ENCODE results near the gene TMED10. TPM values are rescaled to one million over a fixed set of nuclear protein-coding genes. Genes with fewer than 3 reads are reported as not detected.

TMED10 gene
- total and polyA plus RNA-seq, 2 donors (not counting 3 experiments of a cell fraction or from before 2014, with no cell fraction given): 338 to 342 TPM

- peak overlapping the region; percentile 56 for H2AFZ ChIP-seq (ENCODE audit: low read depth, low read length)
- peak overlapping the region; percentile 13 for H3K9ac ChIP-seq (replicated peaks; ENCODE audit: extremely low read depth, insufficient read depth, low read length)
- H3K27me3 ChIP-seq (ENCODE audit: control insufficient read depth in 2 of 2, insufficient read depth in 2 of 2, low read length in 2 of 2): no peaks in the 10 kb centered on the region
- peak overlapping the region; percentile 74 for H3K27ac ChIP-seq (ENCODE audit: insufficient read depth, low read depth, low read length)
- no peaks in the 10 kb centered on the region for H3K9me3 ChIP-seq (replicated peaks; ENCODE audit: control insufficient read depth, insufficient read depth, low read length)
- no peak for TF ChIP-seq FOS (IDR thresholded peaks at IDR 0.05; ENCODE audit: borderline replicate concordance, insufficient read depth, low read length)
- dilution Hi-C loops (cut with MboI; ENCODE audit: extremely low pct_ligation_motif_present, low sequenced_read_pairs): no loop called here
- no peak overlapping the region for H3K4me3 ChIP-seq (replicated peaks in 1 of 3; ENCODE audit: insufficient read depth in 1 of 3, low read depth in 1 of 3, low read length in 3 of 3)
- BruUV-seq (replicated peaks): no TSS peak
- H3K4me2 ChIP-seq (ENCODE audit: insufficient read depth, low read length): peak overlapping the region; percentile 59
- intact Hi-C loops (cut with micrococcal nuclease): no loop called here
- FAIRE-seq (no peak), DNase-seq (ENCODE audit: low read depth, low spot score) (no peak)
- POLR2A ChIA-PET: no interaction called here
- no peaks in the 10 kb centered on the region for H3K79me2 ChIP-seq (ENCODE audit: control insufficient read depth, insufficient read depth, low read length)
- CTCF ChIA-PET: interaction anchor here (1.0 to 1.2 kb wide), 3 partner anchors 8 to 53 kb away, joined by 3 to 6 read pairs (median 4); no protein-coding TSS in a partner anchor
- no peaks in the 10 kb centered on the region for H3K9me1 ChIP-seq (replicated peaks; ENCODE audit: control insufficient read depth, extremely low read depth, insufficient read depth, low read length)
- no peaks in the 10 kb centered on the region for H3K36me3 ChIP-seq (ENCODE audit: control insufficient read depth in 2 of 2, extremely low read depth in 1 of 2, insufficient read depth in 2 of 2, low read length in 2 of 2)
- peaks cover 15% of the 10 kb centered on the region for H3K4me1 ChIP-seq (ENCODE audit: control insufficient read depth, extremely low read depth, insufficient read depth, low read length)
- no peaks in the 10 kb centered on the region for H4K20me1 ChIP-seq (replicated peaks; ENCODE audit: control insufficient read depth, extremely low read depth, insufficient read depth, low read length)
Observed at GRCh38 chr14:75206190-75206589, 29.8 kb upstream of the TMED10 start.

GRCh38 chr14:75205591-75205990 is 29.2 kb upstream of the TMED10 start:
- H3K36me3 ChIP-seq (ENCODE audit: control insufficient read depth in 2 of 2, extremely low read depth in 1 of 2, insufficient read depth in 2 of 2, low read length in 2 of 2): no peaks in the 10 kb centered on the region
- no peak overlapping the region for H3K4me3 ChIP-seq (replicated peaks in 1 of 3; ENCODE audit: insufficient read depth in 1 of 3, low read depth in 1 of 3, low read length in 3 of 3)
- intact Hi-C loops (cut with micrococcal nuclease): loop anchor here (1.0 to 2.0 kb wide), 4 partner anchors 17 to 53 kb away; partner anchors contain the start of gene TMED10
- no peaks in the 10 kb centered on the region for H3K79me2 ChIP-seq (ENCODE audit: control insufficient read depth, insufficient read depth, low read length)
- peak overlapping the region; percentile 59 for H3K4me2 ChIP-seq (ENCODE audit: insufficient read depth, low read length)
- no peaks in the 10 kb centered on the region for H3K9me1 ChIP-seq (replicated peaks; ENCODE audit: control insufficient read depth, extremely low read depth, insufficient read depth, low read length)
- H3K9ac ChIP-seq (replicated peaks; ENCODE audit: extremely low read depth, insufficient read depth, low read length): peak overlapping the region; percentile 26
- no TSS peak for BruUV-seq (replicated peaks)
- peak overlapping the region; percentile 86 for H2AFZ ChIP-seq (ENCODE audit: low read depth, low read length)
- no peaks in the 10 kb centered on the region for H3K27me3 ChIP-seq (ENCODE audit: control insufficient read depth in 2 of 2, insufficient read depth in 2 of 2, low read length in 2 of 2)
- ChIA-PET POLR2A (interaction anchor here (1.0 kb wide), 1 partner anchor 17 kb away, joined by 3 read pairs; no protein-coding TSS in a partner anchor), CTCF (interaction anchor here (1.0 to 1.2 kb wide), 5 partner anchors 9 to 54 kb away, joined by 3 to 6 read pairs (median 3); no protein-coding TSS in a partner anchor)
- dilution Hi-C loops (cut with MboI; ENCODE audit: extremely low pct_ligation_motif_present, low sequenced_read_pairs): no loop called here
- H3K27ac ChIP-seq (ENCODE audit: insufficient read depth, low read depth, low read length): peak overlapping the region; percentile 74
- H3K9me3 ChIP-seq (replicated peaks; ENCODE audit: control insufficient read depth, insufficient read depth, low read length): no peaks in the 10 kb centered on the region
- peaks cover 15% of the 10 kb centered on the region for H3K4me1 ChIP-seq (ENCODE audit: control insufficient read depth, extremely low read depth, insufficient read depth, low read length)
- DNase-seq (ENCODE audit: low read depth, low spot score) (peak; percentile 82), FAIRE-seq (peak; percentile 93)
- no peaks in the 10 kb centered on the region for H4K20me1 ChIP-seq (replicated peaks; ENCODE audit: control insufficient read depth, extremely low read depth, insufficient read depth, low read length)
- TF ChIP-seq POLR2A (IDR thresholded peaks at IDR 0.05; ENCODE audit: low read depth, low read length) (no peak), GATA2 (IDR thresholded peaks at IDR 0.05; ENCODE audit: insufficient read depth, insufficient read length, low read depth, low read length) (no peak), CTCF (IDR thresholded peaks at IDR 0.05; ENCODE audit: extremely low read depth in 1 of 2, insufficient read depth in 1 of 2, low read depth in 1 of 2, low read length in 2 of 2) (no peak), MYC (IDR thresholded peaks at IDR 0.05; ENCODE audit: low read depth, low read length) (no peak), FOS (IDR thresholded peaks at IDR 0.05; ENCODE audit: borderline replicate concordance, insufficient read depth, low read length) (peak; percentile 94), EZH2 (IDR thresholded peaks at IDR 0.05; ENCODE audit: borderline replicate concordance, low read depth, low read length, severe bottlenecking) (no peak), JUN (IDR thresholded peaks at IDR 0.05; ENCODE audit: borderline replicate concordance, insufficient read depth, insufficient read length, low read depth) (peak; percentile 81), MAX (IDR thresholded peaks at IDR 0.05; ENCODE audit: insufficient read depth, insufficient read length) (peak; percentile 47), POLR2AphosphoS5 (IDR thresholded peaks at IDR 0.05; ENCODE audit: insufficient read depth, low read depth, low read length) (peak; percentile 46)
